SK-N-SH (cell line): ENCODE data around the gene FAM3B. TPM values are rescaled to one million over a fixed set of nuclear protein-coding genes. Genes with fewer than 3 reads are reported as not detected.

Source experiments
- CTCF ChIA-PET: fragments of 300-600, 350-600 bp; formaldehyde crosslinking; extraction: SDS; loops from one replicate; lab custom pipeline; 2021; lab: Yijun Ruan, JAX
- POLR2A ChIA-PET: fragments of 350-600 bp; sonication (Branson Sonifier 250); formaldehyde crosslinking; extraction: SDS; loops from one replicate; lab custom pipeline; 2020; ENCODE audit warnings: antibody characterized with exemption, inconsistent platforms; lab: Yijun Ruan, JAX
- DNase-seq: peaks from one replicate; pipeline ENCODE4 v3.0.0; 2012
- H2AFZ ChIP-seq: fragments of 200-600 bp; sonication (generic); 2 replicates; pipeline ENCODE4 v1.8.1; 2016; ENCODE audit warnings: antibody characterized with exemption, mild to moderate bottlenecking, low read depth
- H3F3A ChIP-seq: fragments of 200-600 bp; sonication (generic); replicated peaks from 2 replicates; pipeline ENCODE3; 2016; ENCODE audit warnings: antibody characterized with exemption, mild to moderate bottlenecking; ENCODE audit not compliant: insufficient read depth
- H3K27ac ChIP-seq, 2 experiments: fragments of 200-500 bp in 1 of 2; fragments of 200-600 bp in 1 of 2; sonication (Bioruptor generic) in 1 of 2; sonication (generic), shearing (Covaris generic) in 1 of 2; 2 replicates each; pipeline versions ENCODE4 v1.5.1 to v1.6.1; 2014 to 2016; ENCODE audit warnings: low read depth in 2 of 2, inconsistent platforms in 1 of 2, low read length in 1 of 2, mild to moderate bottlenecking in 1 of 2, mixed read lengths in 1 of 2
- H3K27me3 ChIP-seq: fragments of 200-600 bp; sonication (generic), shearing (Covaris generic); 2 replicates; pipeline ENCODE4 v1.6.1; 2016; ENCODE audit warnings: mixed run types; ENCODE audit not compliant: insufficient read depth
- H3K36me3 ChIP-seq, 2 experiments: fragments of 200-500 bp in 1 of 2; fragments of 200-600 bp in 1 of 2; sonication (Bioruptor generic) in 1 of 2; sonication (generic) in 1 of 2; replicated peaks in 1 of 2; 2 replicates each; pipeline versions ENCODE3 to v1.5.1; 2014 to 2016; ENCODE audit warnings: low read length in 1 of 2, mild to moderate bottlenecking in 1 of 2; ENCODE audit not compliant: insufficient read depth in 2 of 2, control insufficient read depth in 1 of 2
- H3K4me1 ChIP-seq, 2 experiments: fragments of 200-500 bp in 1 of 2; fragments of 200-600 bp in 1 of 2; sonication (Bioruptor generic) in 1 of 2; sonication (generic), shearing (Covaris generic) in 1 of 2; 2 replicates each; pipeline versions ENCODE4 v1.5.1 to v1.6.1; 2014 to 2016; ENCODE audit warnings: low read depth in 1 of 2, low read length in 1 of 2, mixed run types in 1 of 2; ENCODE audit not compliant: insufficient read depth in 2 of 2, control insufficient read depth in 1 of 2
- H3K4me2 ChIP-seq: fragments of 200-600 bp; sonication (generic), shearing (Covaris generic); 2 replicates; pipeline ENCODE4 v1.6.1; 2017; ENCODE audit warnings: mixed run types
- H3K4me3 ChIP-seq, 2 experiments: fragments of 200-500 bp in 1 of 2; fragments of 200-600 bp in 1 of 2; sonication (Bioruptor generic) in 1 of 2; sonication (generic), shearing (Covaris generic) in 1 of 2; 2 replicates each; pipeline versions ENCODE4 v1.5.1 to v1.8.1; 2014 to 2016; ENCODE audit warnings: low read depth in 2 of 2, inconsistent platforms in 1 of 2, low read length in 1 of 2, mild to moderate bottlenecking in 1 of 2, mixed read lengths in 1 of 2, moderate library complexity in 1 of 2
- H3K79me2 ChIP-seq: fragments of 200-600 bp; sonication (generic); 2 replicates; pipeline ENCODE4 v1.8.1; 2017; ENCODE audit warnings: mild to moderate bottlenecking; ENCODE audit not compliant: insufficient read depth
- H3K9ac ChIP-seq: fragments of 200-600 bp; sonication (generic); 2 replicates; pipeline ENCODE4 v1.6.1; 2017; ENCODE audit warnings: mixed run types
- H3K9me2 ChIP-seq: fragments of 200-600 bp; sonication (generic); 2 replicates; pipeline ENCODE4 v1.6.1; 2017; ENCODE audit warnings: mixed run types
- H3K9me3 ChIP-seq: fragments of 200-600 bp; sonication (generic); 2 replicates; pipeline ENCODE4 v1.6.1; 2017; ENCODE audit warnings: mixed run types, mild to moderate bottlenecking, moderate library complexity
- H4K20me1 ChIP-seq: fragments of 200-600 bp; sonication (generic); 2 replicates; pipeline ENCODE4 v1.6.1; 2017; ENCODE audit warnings: mild to moderate bottlenecking, mixed run types; ENCODE audit not compliant: insufficient read depth
- CTCF ChIP-seq: fragments of 200-600 bp; sonication (generic); IDR thresholded peaks from 2 replicates; pipeline ENCODE4 v1.6.1; 2017; ENCODE audit warnings: antibody characterized with exemption, mild to moderate bottlenecking, moderate library complexity
- ELF1 ChIP-seq: IDR thresholded peaks from 2 replicates; pipeline ENCODE4 v1.4.0; 2012
- EZH2phosphoT487 ChIP-seq: fragments of 200-600 bp; sonication (generic); IDR thresholded peaks from 2 replicates; pipeline ENCODE4 v1.6.1; 2017; ENCODE audit warnings: low read depth, mixed run types, mild to moderate bottlenecking, antibody characterized with exemption, moderate library complexity, borderline replicate concordance
- FOSL2 ChIP-seq: IDR thresholded peaks from 2 replicates; pipeline ENCODE4 v1.4.0; 2012; ENCODE audit warnings: low read depth, mild to moderate bottlenecking, moderate library complexity, borderline replicate concordance
- FOXJ3 ChIP-seq: sonication (generic); formaldehyde crosslinking; IDR thresholded peaks from 2 replicates; pipeline ENCODE4 v1.5.1; 2020; ENCODE audit warnings: mild to moderate bottlenecking, missing genetic modification reagents
- GABPA ChIP-seq: IDR thresholded peaks from 2 replicates; pipeline ENCODE4 v1.4.0; 2012; ENCODE audit warnings: low read depth, mild to moderate bottlenecking
- JUND ChIP-seq: IDR thresholded peaks from 2 replicates; pipeline ENCODE4 v1.4.0; 2012
- MXI1 ChIP-seq: IDR thresholded peaks from 2 replicates; pipeline ENCODE4 v1.6.1; 2012; ENCODE audit warnings: mild to moderate bottlenecking, low read depth, low read length, improper control_type of control experiment
- NRF1 ChIP-seq: IDR thresholded peaks from 2 replicates; pipeline ENCODE4 v1.6.1; 2012; ENCODE audit warnings: low read depth, mild to moderate bottlenecking, low read length
- POLR2AphosphoS5 ChIP-seq: IDR thresholded peaks from 2 replicates; pipeline ENCODE4 v1.6.1; 2012; ENCODE audit warnings: low read depth, low read length
- RAD21 ChIP-seq: IDR thresholded peaks from 2 replicates; pipeline ENCODE4 v1.6.1; 2012; ENCODE audit warnings: mild to moderate bottlenecking, low read length
- RFX5 ChIP-seq: IDR thresholded peaks from 2 replicates; pipeline ENCODE4 v1.6.1; 2012; ENCODE audit warnings: mild to moderate bottlenecking, improper control_type of control experiment, low read length
- RXRA ChIP-seq: IDR thresholded peaks from 2 replicates; pipeline ENCODE4 v1.4.0; 2012; ENCODE audit warnings: low read depth, mild to moderate bottlenecking, borderline replicate concordance
- SIN3A ChIP-seq: IDR thresholded peaks from 2 replicates; pipeline ENCODE4 v1.6.1; 2012; ENCODE audit warnings: low read depth, mild to moderate bottlenecking, low read length, moderate library complexity, borderline replicate concordance
- SMC3 ChIP-seq: IDR thresholded peaks from 2 replicates; pipeline ENCODE4 v1.6.1; 2012; ENCODE audit warnings: low read depth, low read length, improper control_type of control experiment
- TAF1 ChIP-seq: IDR thresholded peaks from 2 replicates; pipeline ENCODE4 v1.6.1; 2012; ENCODE audit warnings: low read depth, mild to moderate bottlenecking, low read length, moderate library complexity, borderline replicate concordance
- TCF12 ChIP-seq: IDR thresholded peaks from 2 replicates; pipeline ENCODE4 v1.4.0; 2012
- WGBS: methylation state at CpG from one replicate; pipeline ENCODE4 v1.1.6; 2017; ENCODE audit warnings: low lambda C conversion rate; 5-methylcytosine and 5-hydroxymethylcytosine counted together
- polyA plus RNA-seq, 3 experiments: library from polyadenylated mRNA; depleted of rRNA; stranded (reverse); fragments of >200 nt; gene quantifications; 2 replicates each; pipeline ENCODE4 v1.2.3, GENCODE V29; 2012
- TF ChIP-seq, protein P1 (sequence below): IDR thresholded peaks from 2 replicates; pipeline ENCODE4; 2012

FAM3B gene
- polyA plus RNA-seq, 1 of the 3 experiments (the other 2 are of a cell fraction) = not detected

DNA sequence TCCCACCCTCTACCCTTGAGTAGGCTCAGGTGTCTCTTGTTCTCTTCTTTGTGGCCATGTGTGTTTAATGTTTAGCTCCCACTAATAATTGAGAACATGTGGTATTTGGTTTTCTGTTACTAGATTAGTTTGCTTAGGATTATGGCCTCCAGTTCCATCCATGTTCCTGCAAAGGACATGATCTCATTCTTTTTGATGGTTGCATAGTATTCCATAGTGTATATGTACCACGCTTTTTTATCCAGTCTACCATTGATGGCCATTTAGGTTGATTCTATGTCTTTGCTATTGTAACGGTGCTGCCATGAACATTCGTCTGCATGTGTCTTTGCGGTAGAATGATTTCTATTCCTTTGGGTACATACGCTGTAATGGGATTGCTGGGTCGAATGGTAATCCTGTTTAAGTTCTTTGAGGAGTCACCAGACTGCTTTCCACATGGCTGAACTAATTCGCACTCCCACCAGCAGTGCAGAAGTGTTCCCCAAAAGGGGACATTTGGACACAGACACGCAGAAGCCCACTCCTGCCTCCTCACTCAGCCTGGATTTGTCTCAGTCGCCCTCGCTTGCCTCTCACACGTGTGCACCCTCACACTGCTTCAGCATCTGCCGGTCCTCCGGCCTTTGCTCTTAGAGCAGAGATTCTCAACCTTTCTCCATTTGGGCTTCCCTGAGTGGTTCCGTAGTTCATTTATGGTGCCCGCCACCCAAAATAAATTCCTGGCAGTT is 48.9 kb downstream of the FAM3B start:
- CTCF ChIA-PET = no interaction called here
- Histone ChIP-seq H3K79me2 (no peaks in the 10 kb centered on the region), H3K27ac (no peak overlapping the region), H3F3A (no peaks in the 10 kb centered on the region), H3K4me3 (no peak overlapping the region), H3K9ac (no peak overlapping the region), H3K9me2 (no peaks in the 10 kb centered on the region), H3K27me3 (0 out of 2 replicates have a peak, but pooled peaks cover 6% of the 10 kb centered on the region), H3K36me3 (no peaks in the 10 kb centered on the region), H4K20me1 (no peaks in the 10 kb centered on the region), H3K4me2 (no peak overlapping the region), H2AFZ (no peak overlapping the region), H3K9me3 (no peaks in the 10 kb centered on the region), H3K4me1 (no peaks in the 10 kb centered on the region)
- POLR2A ChIA-PET = no interaction called here
- TF ChIP-seq POLR2AphosphoS5 = no peak
- TF ChIP-seq EZH2phosphoT487 = no peak
- TF ChIP-seq ELF1 = no peak
- TF ChIP-seq CTCF = no peak
- TF ChIP-seq SMC3 = no peak
- no peak for TF ChIP-seq JUND
- no peak for TF ChIP-seq SIN3A
- TF ChIP-seq TCF12 = no peak
- TF ChIP-seq MXI1 = no peak
- TF ChIP-seq GABPA = no peak
- TF ChIP-seq NRF1 = no peak
- TF ChIP-seq RAD21 = no peak
- TF ChIP-seq TAF1 = no peak
- no peak for TF ChIP-seq FOSL2
- TF ChIP-seq FOXJ3 (CRISPR knock-in tag) = no peak
- no peak for DNase-seq
- WGBS = 82% methylated on average over 15 of the region's 15 CpGs

DNA sequence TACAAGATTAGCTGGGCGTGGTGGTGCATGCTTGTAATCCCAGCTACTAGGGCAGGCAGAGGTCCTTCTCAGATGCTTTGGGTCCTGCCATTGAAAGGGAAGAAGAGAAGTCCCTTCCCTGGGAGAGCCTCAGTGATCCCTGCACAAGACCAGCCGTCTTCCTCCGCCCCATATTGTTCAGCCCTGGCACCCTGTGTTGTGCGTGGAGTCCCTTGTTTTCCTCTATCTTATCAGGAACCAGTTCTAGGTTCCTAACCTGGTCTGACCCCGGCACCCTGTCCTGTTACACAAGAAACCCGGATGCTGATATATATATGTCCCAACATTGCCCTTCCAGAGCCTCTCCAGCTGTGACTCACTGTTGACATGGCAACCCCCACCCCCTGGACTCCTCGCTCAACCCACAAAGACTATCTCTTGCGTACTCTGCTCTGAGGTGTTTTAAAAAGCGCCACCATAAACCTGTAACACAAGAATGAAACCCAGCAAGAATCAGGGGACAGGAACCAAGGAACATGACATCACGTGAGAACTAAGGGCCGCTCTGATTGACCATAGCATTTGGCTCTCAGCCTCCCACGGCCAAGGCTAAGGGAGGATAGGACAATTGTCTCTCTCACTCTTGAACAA is 50.0 kb downstream of the FAM3B start:
- Histone ChIP-seq H3F3A (no peaks in the 10 kb centered on the region), H3K9me3 (no peaks in the 10 kb centered on the region), H4K20me1 (no peaks in the 10 kb centered on the region), H3K4me1 (no peaks in the 10 kb centered on the region), H3K79me2 (no peaks in the 10 kb centered on the region), H3K4me3 (no peak overlapping the region), H3K27ac (no peak overlapping the region), H3K9ac (no peak overlapping the region), H3K36me3 (no peaks in the 10 kb centered on the region), H3K27me3 (0 out of 2 replicates have a peak, but pooled peaks cover 6% of the 10 kb centered on the region), H3K9me2 (no peaks in the 10 kb centered on the region), H2AFZ (no peak overlapping the region), H3K4me2 (no peak overlapping the region)
- TF ChIP-seq SMC3 (no peak), RXRA (no peak), MXI1 (no peak), RFX5 (no peak), NRF1 (no peak)
- TF ChIP-seq, protein P1, sequence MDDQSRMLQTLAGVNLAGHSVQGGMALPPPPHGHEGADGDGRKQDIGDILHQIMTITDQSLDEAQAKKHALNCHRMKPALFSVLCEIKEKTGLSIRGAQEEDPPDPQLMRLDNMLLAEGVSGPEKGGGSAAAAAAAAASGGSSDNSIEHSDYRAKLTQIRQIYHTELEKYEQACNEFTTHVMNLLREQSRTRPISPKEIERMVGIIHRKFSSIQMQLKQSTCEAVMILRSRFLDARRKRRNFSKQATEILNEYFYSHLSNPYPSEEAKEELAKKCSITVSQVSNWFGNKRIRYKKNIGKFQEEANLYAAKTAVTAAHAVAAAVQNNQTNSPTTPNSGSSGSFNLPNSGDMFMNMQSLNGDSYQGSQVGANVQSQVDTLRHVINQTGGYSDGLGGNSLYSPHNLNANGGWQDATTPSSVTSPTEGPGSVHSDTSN = no peak
- POLR2A ChIA-PET = no interaction called here
- CTCF ChIA-PET = interaction anchor here (0.6 kb wide), 1 partner anchor 84 kb away, joined by 3 read pairs; no protein-coding TSS in a partner anchor
- DNase-seq = no peak
- WGBS = 57% methylated on average over 11 of the region's 12 CpGs
